Duodenal mucosa (tissue), 2 donors: ENCODE measurements around the gene GABBR1.

Experiments
- H3K27ac ChIP-seq: one replicate; pipeline ENCODE4 v1.7.0; 2013; ENCODE audit warnings: low read depth, low read length
- H3K27me3 ChIP-seq, 2 donors: one replicate each; pipeline ENCODE4 v1.7.0; 2013; ENCODE audit warnings: low read length in 2 of 2, control low read depth in 1 of 2; ENCODE audit not compliant: insufficient read depth in 2 of 2, control insufficient read depth in 1 of 2
- H3K36me3 ChIP-seq, 2 donors: one replicate each; pipeline ENCODE4 v1.7.0; 2013; ENCODE audit warnings: low read length in 2 of 2, control low read depth in 1 of 2; ENCODE audit not compliant: insufficient read depth in 2 of 2, control insufficient read depth in 1 of 2
- H3K4me1 ChIP-seq, 2 donors: one replicate each; pipeline ENCODE4 v1.7.0; 2013; ENCODE audit warnings: low read length in 2 of 2, control low read depth in 1 of 2; ENCODE audit not compliant: insufficient read depth in 2 of 2, control insufficient read depth in 1 of 2
- H3K4me3 ChIP-seq, 2 donors: one replicate each; pipeline ENCODE4 v1.7.0; 2013; ENCODE audit warnings: low read length in 2 of 2, low read depth in 1 of 2
- H3K9ac ChIP-seq, 2 donors: one replicate each; pipeline ENCODE4 v1.7.0; 2013; ENCODE audit warnings: low read length in 2 of 2, low read depth in 1 of 2
- H3K9me3 ChIP-seq, 2 donors: one replicate each; pipeline ENCODE4 v1.7.0; 2013; ENCODE audit warnings: low read length in 2 of 2, control low read depth in 1 of 2; ENCODE audit not compliant: control insufficient read depth in 1 of 2

The GABBR1 gene

GRCh38 chr6:29632789-29633533, at the start of gene GABBR1:
GABBR1 (minus strand) TSS chr6:29633183; CDS start chr6:29632385, 798 bp downstream.
- H3K9ac ChIP-seq: peak within 1 kb of the TSS; percentile 36 to 63
- H3K27me3 ChIP-seq: peaks cover 29 to 42% of the 10 kb centered on the region in 2 donors
- H3K36me3 ChIP-seq: no peaks in the 10 kb centered on the region
- no peaks in the 10 kb centered on the region for H3K9me3 ChIP-seq
- peak within 1 kb of the TSS; percentile 70 to 71 for H3K4me3 ChIP-seq
- H3K27ac ChIP-seq: no peak within 1 kb of the TSS
- H3K4me1 ChIP-seq: peaks cover 11 to 19% of the 10 kb centered on the region in 2 donors

- no peaks in the 10 kb centered on the region for H3K9me3 ChIP-seq
- H3K9ac ChIP-seq: no peak overlapping the region
- no peaks in the 10 kb centered on the region for H3K4me1 ChIP-seq
- no peaks in the 10 kb centered on the region for H3K36me3 ChIP-seq
- no peak overlapping the region for H3K27ac ChIP-seq
- H3K4me3 ChIP-seq: no peak overlapping the region
- H3K27me3 ChIP-seq: no peaks in the 10 kb centered on the region
Measured at GRCh38 chr6:29681811-29682210, 48.8 kb upstream of the GABBR1 start.

- H3K9ac ChIP-seq: no peak within 1 kb of the TSS
- H3K27me3 ChIP-seq: no peaks in the 10 kb centered on the region
- H3K4me1 ChIP-seq: no peaks in the 10 kb centered on the region
- H3K27ac ChIP-seq: no peak within 1 kb of the TSS
- no peaks in the 10 kb centered on the region for H3K36me3 ChIP-seq
- no peak within 1 kb of the TSS for H3K4me3 ChIP-seq
- no peaks in the 10 kb centered on the region for H3K9me3 ChIP-seq
Measured at GRCh38 chr6:29680904-29681303, 47.9 kb upstream of the GABBR1 start, which contains the start of gene ZFP57. ZFP57 (minus strand) TSS chr6:29681152; CDS start chr6:29677003, 4,149 bp downstream.

- Histone ChIP-seq H3K4me3 (no peak overlapping the region), H3K9ac (no peak overlapping the region), H3K27ac (no peak overlapping the region), H3K36me3 (no peaks in the 10 kb centered on the region), H3K27me3 (no peaks in the 10 kb centered on the region), H3K4me1 (no peaks in the 10 kb centered on the region), H3K9me3 (no peaks in the 10 kb centered on the region)
Measured at GRCh38 chr6:29680416-29680815, 47.4 kb upstream of the GABBR1 start.

GRCh38 chr6:29679962-29680361, 47.0 kb upstream of the GABBR1 start:
- Histone ChIP-seq H3K4me3 (no peak overlapping the region), H3K27me3 (no peaks in the 10 kb centered on the region), H3K9ac (no peak overlapping the region), H3K9me3 (no peaks in the 10 kb centered on the region), H3K27ac (no peak overlapping the region), H3K36me3 (no peaks in the 10 kb centered on the region), H3K4me1 (no peaks in the 10 kb centered on the region)

GRCh38 chr6:29678114-29678513, 45.1 kb upstream of the GABBR1 start:
- H3K4me1 ChIP-seq: no peaks in the 10 kb centered on the region

GRCh38 chr6:29676981-29677601, 44.1 kb upstream of the GABBR1 start:
- Histone ChIP-seq H3K4me3 (no peak overlapping the region), H3K36me3 (no peaks in the 10 kb centered on the region), H3K27ac (no peak overlapping the region), H3K4me1 (no peaks in the 10 kb centered on the region), H3K9ac (no peak overlapping the region), H3K9me3 (no peaks in the 10 kb centered on the region), H3K27me3 (no peaks in the 10 kb centered on the region)

More at GRCh38 chr6:29678114-29678513, 45.1 kb upstream of the GABBR1 start:
- Histone ChIP-seq H3K36me3 (no peaks in the 10 kb centered on the region), H3K9ac (no peak overlapping the region), H3K27ac (no peak overlapping the region), H3K9me3 (no peaks in the 10 kb centered on the region), H3K4me3 (no peak overlapping the region), H3K27me3 (no peaks in the 10 kb centered on the region)

GRCh38 chr6:29675561-29675960, 42.6 kb upstream of the GABBR1 start:
- Histone ChIP-seq H3K27me3 (peaks cover 4% of the 10 kb centered on the region in 2 donors), H3K4me3 (no peak overlapping the region), H3K27ac (no peak overlapping the region), H3K9ac (no peak overlapping the region), H3K4me1 (no peaks in the 10 kb centered on the region), H3K9me3 (no peaks in the 10 kb centered on the region), H3K36me3 (no peaks in the 10 kb centered on the region)

GRCh38 chr6:29674008-29674407, 41.0 kb upstream of the GABBR1 start:
- no peak overlapping the region for H3K9ac ChIP-seq
- H3K27me3 ChIP-seq: peaks cover 4% of the 10 kb centered on the region in 2 donors
- no peaks in the 10 kb centered on the region for H3K36me3 ChIP-seq
- no peaks in the 10 kb centered on the region for H3K4me1 ChIP-seq
- H3K9me3 ChIP-seq: no peaks in the 10 kb centered on the region
- no peak overlapping the region for H3K27ac ChIP-seq
- no peak overlapping the region for H3K4me3 ChIP-seq

- Histone ChIP-seq H3K9me3 (no peaks in the 10 kb centered on the region), H3K36me3 (no peaks in the 10 kb centered on the region), H3K27ac (no peak overlapping the region), H3K4me1 (no peaks in the 10 kb centered on the region), H3K27me3 (peaks cover 4% of the 10 kb centered on the region in 2 donors), H3K4me3 (no peak overlapping the region), H3K9ac (no peak overlapping the region)
Measured at GRCh38 chr6:29673161-29673560, 40.2 kb upstream of the GABBR1 start.
